Heart right ventricle (tissue), 16 donors: Measurements from ENCODE around the gene AIF1L. TPM values are rescaled to one million over a fixed set of nuclear protein-coding genes. Genes with fewer than 3 reads are reported as not detected.
A peak's percentile ranks its signal among the peaks of the same experiment; 100 is the strongest.
"Not testable (repeated sequence)": the region's sequence is repeated elsewhere in the genome, so short reads cannot be mapped to it uniquely, and the experiment has no call there.

Experiments used
- ATAC-seq, 8 donors: fragments of 200-7000 bp; cut with Tn5 transposase; one replicate each; pipeline ENCODE4 v1.9.1; 2020; ENCODE audit warnings: mild to moderate bottlenecking in 8 of 8, moderate library complexity in 8 of 8, moderate number of reproducible peaks in 1 of 8
- DNase-seq, 2 donors: peaks; one replicate each; pipeline ENCODE4 v3.0.0-alpha.2; 2020
- H3K27ac ChIP-seq, 10 donors: fragments of 200-600 bp; sonication (generic) in 2 of 10; one replicate each; pipeline versions ENCODE4 v1.5.0 to v1.8.0; 2020 to 2022; ENCODE audit warnings: mild to moderate bottlenecking in 3 of 10
- H3K27me3 ChIP-seq, 7 donors: fragments of 200-600 bp; one replicate each; pipeline ENCODE4 v1.8.0; 2021 to 2022; ENCODE audit warnings: mild to moderate bottlenecking in 2 of 7
- H3K36me3 ChIP-seq, 9 donors: fragments of 200-600 bp; sonication (generic) in 1 of 9; one replicate each; pipeline versions ENCODE4 v1.5.0 to v1.8.0; 2020 to 2022; ENCODE audit warnings: mild to moderate bottlenecking in 2 of 9
- H3K4me1 ChIP-seq, 9 donors: fragments of 200-600 bp; sonication (generic) in 1 of 9; one replicate each; pipeline versions ENCODE4 v1.5.0 to v1.8.0; 2020 to 2022; ENCODE audit warnings: mild to moderate bottlenecking in 4 of 9
- H3K4me3 ChIP-seq, 10 donors: fragments of 200-600 bp; sonication (generic) in 2 of 10; one replicate each; pipeline versions ENCODE4 v1.5.0 to v1.8.0; 2020 to 2022; ENCODE audit warnings: mild to moderate bottlenecking in 7 of 10, moderate library complexity in 2 of 10
- H3K9me3 ChIP-seq, 11 donors: fragments of 200-600 bp in 10 of 11; sonication (generic) in 2 of 11; one replicate each; pipeline versions ENCODE4 v1.5.0 to v1.8.0; 2013 to 2022; ENCODE audit warnings: mild to moderate bottlenecking in 2 of 11, control low read depth in 1 of 11, moderate library complexity in 1 of 11
- WGBS, 2 donors: extraction: QIAGEN DNeasy Blood & Tissue Kit; methylation state at CpG; one replicate each; pipeline ENCODE4 v1.1.7; 2013; ENCODE audit warnings: inconsistent platforms in 1 of 2; 5-methylcytosine and 5-hydroxymethylcytosine counted together
- intact Hi-C, 10 donors: fragments of 100-400 bp; cut with DNase I; formaldehyde crosslinking; loops; one replicate each; pipeline versions ENCODE4 v1.11.1 to v1.14.2; 2022
- polyA plus RNA-seq, 2 donors: library from polyadenylated mRNA; stranded (reverse); fragments of 200-250 nt; gene quantifications; one replicate each; pipeline ENCODE4 v1.2.3, GENCODE V29; 2013
- total RNA-seq, 10 donors: library from RNA; stranded (reverse); fragmentation: NEBNext Ultra II Directional in 3 of 10; extraction: Animal tissue kit (Norgen Biotek cat#: 25700) in 3 of 10; gene quantifications; one replicate each; pipeline versions ENCODE4 v1.2.1 to v1.2.4, GENCODE V29; 2021 to 2023
- TF ChIP-seq, protein P1 (sequence below), 9 donors: fragments of 200-600 bp; sonication (generic) in 2 of 9; IDR thresholded peaks; one replicate each; pipeline versions ENCODE4 v1.5.0 to v1.8.0; 2021 to 2022; ENCODE audit warnings: antibody characterized with exemption in 9 of 9, mild to moderate bottlenecking in 5 of 9, moderate library complexity in 1 of 9
- donor health status: Arrhythmogenic right ventricular cardiomyopathy.
- donor health status: ischemic (EF 13 %, LVEDD 7.1; RV severe dilation, severe dysfunction).
- donor health status: healthy with polysubstance abuse.
- donor health status: DM: no; HTN: yes; CAD: no.
- donor health status: DM: no; HTN: no; CAD: no.
- donor health status: ischemic (EF 25% LVEDD 6.9; RV normal size, moderate dysfunction).
- donor health status: ischemic (EF 25% LVEDD 5.7; RV mildly dilated, moderate dysfunction).
- donor health status: healthy.
- donor health status: DM: yes; HTN: yes; CAD: no.
- donor health status: Ischemic cardiomyopathy.
- donor health status: ischemic (EF 35%, LVEDD 5.7; RV mildly dilated, moderate dysfunction).
- donor health status: nonischemic (EF 11% LVEDD 7.7; RV severe dilation, severe dysfunction).
- donor health status: DM: yes; HTN: yes; CAD: no.
- donor health status: PGD.
- donor health status: ischemic (EF 29% LVEDD 5.4; RV normal size, mild dysfunction).
- donor health status: nonischemic (EF 23%, LVEDD 6.1; RV moderate dilation, normal function).

Gene AIF1L
- total and polyA plus RNA-seq, 12 donors, result 9.6 to 93.2 (median 15.4) TPM

DNA sequence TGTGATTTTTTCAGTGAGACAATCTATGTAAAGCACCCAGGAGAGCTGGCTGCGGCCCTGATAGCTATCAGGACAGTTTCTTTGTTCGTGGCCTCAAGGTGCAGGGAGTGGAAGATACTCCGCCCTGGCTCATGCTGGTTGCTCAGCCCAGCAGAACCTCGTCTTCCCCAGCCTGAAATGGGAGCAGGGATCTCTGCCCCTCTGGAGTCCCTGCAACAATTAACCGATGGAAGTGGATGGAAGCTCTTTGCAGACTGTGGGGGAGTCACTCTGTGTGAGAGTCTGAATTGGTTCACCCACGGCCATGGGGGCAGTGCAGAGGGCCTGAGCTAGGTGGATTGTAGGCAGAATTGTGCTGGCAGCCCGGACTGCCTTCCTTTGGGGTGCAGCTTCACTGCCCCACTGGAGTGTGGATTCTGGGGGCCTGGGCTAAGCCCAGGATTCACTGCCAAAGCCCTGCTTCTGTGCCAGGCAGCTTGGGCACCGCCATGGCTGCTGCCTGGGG, 2.8 kb downstream of the AIF1L start:
- TF ChIP-seq, protein P1, sequence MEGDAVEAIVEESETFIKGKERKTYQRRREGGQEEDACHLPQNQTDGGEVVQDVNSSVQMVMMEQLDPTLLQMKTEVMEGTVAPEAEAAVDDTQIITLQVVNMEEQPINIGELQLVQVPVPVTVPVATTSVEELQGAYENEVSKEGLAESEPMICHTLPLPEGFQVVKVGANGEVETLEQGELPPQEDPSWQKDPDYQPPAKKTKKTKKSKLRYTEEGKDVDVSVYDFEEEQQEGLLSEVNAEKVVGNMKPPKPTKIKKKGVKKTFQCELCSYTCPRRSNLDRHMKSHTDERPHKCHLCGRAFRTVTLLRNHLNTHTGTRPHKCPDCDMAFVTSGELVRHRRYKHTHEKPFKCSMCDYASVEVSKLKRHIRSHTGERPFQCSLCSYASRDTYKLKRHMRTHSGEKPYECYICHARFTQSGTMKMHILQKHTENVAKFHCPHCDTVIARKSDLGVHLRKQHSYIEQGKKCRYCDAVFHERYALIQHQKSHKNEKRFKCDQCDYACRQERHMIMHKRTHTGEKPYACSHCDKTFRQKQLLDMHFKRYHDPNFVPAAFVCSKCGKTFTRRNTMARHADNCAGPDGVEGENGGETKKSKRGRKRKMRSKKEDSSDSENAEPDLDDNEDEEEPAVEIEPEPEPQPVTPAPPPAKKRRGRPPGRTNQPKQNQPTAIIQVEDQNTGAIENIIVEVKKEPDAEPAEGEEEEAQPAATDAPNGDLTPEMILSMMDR (IDR thresholded peaks at IDR 0.05), result no peak
- intact Hi-C loops, result no loop called here
- Histone ChIP-seq H3K4me1 (peaks cover 9 to 76% (median 36%) of the 10 kb centered on the region in 9 donors), H3K9me3 (no peaks in the 10 kb centered on the region), H3K36me3 (no peaks in the 10 kb centered on the region), H3K27ac (peak overlapping the region in 5 of 10 donors; percentile 1 to 86 (median 81)), H3K4me3 (peak overlapping the region in 1 of 10 donors; percentile 68), H3K27me3 (peaks cover 0 to 45% (median 30%) of the 10 kb centered on the region in 7 donors)
- no peak for DNase-seq
- ATAC-seq, result no peak
- WGBS, 2 donors, result 80 to 92% methylated on average over 8 of the region's 8 CpGs

DNA sequence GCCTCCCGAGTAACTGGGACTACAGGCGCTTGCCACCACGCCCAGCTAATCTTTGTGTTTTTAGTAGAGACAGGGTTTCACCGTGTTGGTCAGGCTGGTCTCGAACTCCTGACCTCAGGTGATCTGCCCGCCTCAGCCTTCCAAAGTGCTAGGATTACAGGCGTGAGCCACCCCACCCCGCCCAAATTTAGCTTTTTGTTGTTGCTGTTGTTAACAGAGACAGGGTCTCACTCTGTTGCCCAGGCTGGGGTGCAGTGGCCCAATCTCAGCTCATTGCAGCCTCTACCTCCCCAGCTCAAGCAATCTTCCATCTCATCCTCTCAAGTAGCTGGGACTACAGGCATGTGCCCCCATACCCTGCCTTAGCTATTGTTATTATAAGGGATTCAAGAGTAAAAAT, 3.5 kb downstream of the AIF1L start:
- intact Hi-C loops, ATAC-seq, H3K9me3 ChIP-seq, DNase-seq, H3K4me3 ChIP-seq, H3K36me3 ChIP-seq: not testable (repeated sequence)
- Histone ChIP-seq H3K27me3 (peaks cover 0 to 38% (median 24%) of the 10 kb centered on the region in 7 donors), H3K27ac (peak overlapping the region in 3 of 10 donors; percentile 33 to 85 (median 80)), H3K4me1 (peaks cover 9 to 76% (median 36%) of the 10 kb centered on the region in 9 donors)
- 94 to 97% methylated on average over 8 of the region's 8 CpGs for WGBS, 2 donors

DNA sequence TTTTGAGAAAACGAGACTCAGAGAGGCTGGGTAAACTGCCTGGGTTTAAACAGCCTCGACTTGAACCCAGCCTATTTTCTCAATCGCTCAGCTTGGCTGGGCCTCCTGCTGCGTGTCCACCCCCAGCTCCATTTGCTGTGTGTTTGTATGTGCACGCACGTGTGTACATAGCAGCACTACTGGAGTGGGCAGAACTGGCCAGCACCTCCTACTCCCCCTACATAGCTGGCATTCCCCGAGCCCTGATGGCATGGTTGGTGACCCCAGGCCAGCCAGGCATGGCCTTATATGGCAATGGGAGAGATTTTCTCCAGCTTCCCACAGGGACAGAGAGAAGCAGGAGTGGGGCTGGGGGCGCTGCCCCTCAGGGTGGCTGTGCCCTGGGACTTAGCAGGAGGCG, 4.1 kb downstream of the AIF1L start:
- TF ChIP-seq, protein P1 (IDR thresholded peaks at IDR 0.05), result no peak
- Histone ChIP-seq H3K27me3 (peaks cover 0 to 32% (median 18%) of the 10 kb centered on the region in 7 donors), H3K4me1 (peaks cover 9 to 74% (median 36%) of the 10 kb centered on the region in 9 donors), H3K36me3 (no peaks in the 10 kb centered on the region), H3K27ac (peak overlapping the region in 4 of 10 donors; percentile 0 to 85 (median 56)), H3K4me3 (no peak overlapping the region), H3K9me3 (no peaks in the 10 kb centered on the region)
- DNase-seq (no peak), ATAC-seq (no peak)
- 78 to 85% methylated on average over 9 of the region's 9 CpGs for WGBS, 2 donors
- intact Hi-C loops, result no loop called here

DNA sequence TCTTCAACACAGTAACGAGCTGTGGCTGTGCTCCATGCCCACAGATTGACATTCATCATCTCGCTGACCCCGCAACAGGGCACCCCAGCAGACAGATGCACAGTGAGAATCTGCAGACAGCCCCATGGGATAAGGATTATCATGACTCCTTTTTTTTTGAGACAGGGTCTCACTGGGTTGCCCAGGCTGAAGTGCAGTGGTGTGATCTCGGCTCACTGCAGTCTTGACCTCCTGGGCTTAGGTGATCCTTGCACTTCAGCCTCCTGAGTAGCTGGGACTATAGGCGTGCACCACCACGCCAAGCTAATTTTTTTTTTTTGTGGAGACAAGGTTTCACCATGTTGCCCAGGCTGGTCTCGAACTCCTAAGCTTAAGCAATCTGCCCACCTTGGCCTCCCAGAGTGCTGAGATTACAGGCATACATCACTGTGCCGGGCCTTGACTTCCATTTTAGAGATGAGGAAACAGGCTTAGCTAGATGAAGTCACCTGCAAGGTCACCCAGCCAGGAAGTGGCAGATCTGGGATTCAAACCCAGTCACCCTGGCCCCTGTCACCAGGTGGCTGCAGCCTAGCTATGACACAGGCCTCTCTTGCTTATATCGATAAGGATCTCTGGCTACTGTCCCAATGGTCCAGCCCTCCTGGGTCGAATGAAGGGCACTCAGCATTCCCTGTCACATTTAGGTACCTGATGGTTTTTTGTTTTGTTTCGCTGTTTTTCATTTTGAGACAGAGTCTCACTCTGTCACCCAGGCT, 5.1 kb downstream of the AIF1L start:
- Histone ChIP-seq H3K27me3 (peaks cover 0 to 23% (median 10%) of the 10 kb centered on the region in 7 donors), H3K9me3 (no peaks in the 10 kb centered on the region), H3K4me3 (no peak overlapping the region), H3K36me3 (peaks cover 0 to 9% (median 0%) of the 10 kb centered on the region in 9 donors), H3K27ac (peak overlapping the region in 6 of 10 donors; percentile 36 to 78 (median 62)), H3K4me1 (peaks cover 6 to 72% (median 32%) of the 10 kb centered on the region in 9 donors)
- intact Hi-C loops, result no loop called here
- TF ChIP-seq, protein P1 (IDR thresholded peaks at IDR 0.05), result no peak
- WGBS, 2 donors, result 86 to 88% methylated on average over 11 of the region's 11 CpGs
- no peak for DNase-seq
- no peak for ATAC-seq
